ENCODE results near the gene SCTR. TPM values are rescaled to one million over a fixed set of nuclear protein-coding genes. Genes with fewer than 3 reads are reported as not detected.

Gene SCTR
- total RNA-seq, 2 experiments from 2014 or later: not detected

- H3K9me3 Mint-ChIP-seq: no peaks in the 10 kb centered on the region
- intact Hi-C loops (cut with micrococcal nuclease): no loop called here
- H3K27ac Mint-ChIP-seq: no peak overlapping the region
- POLR2A ChIA-PET: no interaction called here
- CTCF ChIA-PET: interaction anchor here (0.6 to 1.7 kb wide), 2 partner anchors 10 to 1502 kb away, joined by 3 to 13 read pairs; no protein-coding TSS in a partner anchor
- no peak for DNase-seq
- no peaks in the 10 kb centered on the region for H3K36me3 Mint-ChIP-seq (ENCODE audit: low read depth)
- ATAC-seq: no peak
- no peaks in the 10 kb centered on the region for H3K4me1 Mint-ChIP-seq (ENCODE audit: low read depth)
- H3K4me3 Mint-ChIP-seq: no peak overlapping the region
- peaks cover 3% of the 10 kb centered on the region for H3K27me3 Mint-ChIP-seq
- no peak for TF ChIP-seq CTCF (IDR thresholded peaks at IDR 0.05)
These were observed 57.9 kb downstream of the SCTR start for GRCh38 chr2:119466373-119466772.

- ATAC-seq (no peak), DNase-seq (no peak)
- TF ChIP-seq CTCF (IDR thresholded peaks at IDR 0.05): no peak
- peaks cover 3% of the 10 kb centered on the region for H3K27me3 Mint-ChIP-seq
- no peaks in the 10 kb centered on the region for H3K9me3 Mint-ChIP-seq
- H3K36me3 Mint-ChIP-seq (ENCODE audit: low read depth): no peaks in the 10 kb centered on the region
- H3K4me3 Mint-ChIP-seq: no peak overlapping the region
- intact Hi-C loops (cut with micrococcal nuclease): no loop called here
- POLR2A ChIA-PET: no interaction called here
- H3K4me1 Mint-ChIP-seq (ENCODE audit: low read depth): no peaks in the 10 kb centered on the region
- CTCF ChIA-PET: interaction anchor here (0.6 to 1.7 kb wide), 3 partner anchors 10 to 1502 kb away, joined by 3 to 13 read pairs (median 3); no protein-coding TSS in a partner anchor
- no peak overlapping the region for H3K27ac Mint-ChIP-seq
These were observed 58.6 kb downstream of the SCTR start for GRCh38 chr2:119465687-119466086.

- intact Hi-C loops (cut with micrococcal nuclease): no loop called here
- H3K36me3 Mint-ChIP-seq (ENCODE audit: low read depth): no peaks in the 10 kb centered on the region
- TF ChIP-seq CTCF (IDR thresholded peaks at IDR 0.05): no peak
- H3K9me3 Mint-ChIP-seq: no peaks in the 10 kb centered on the region
- ChIA-PET POLR2A (no interaction called here), CTCF (interaction anchor here (1.0 to 1.7 kb wide), 2 partner anchors 11 to 58 kb away, joined by 3 to 13 read pairs; no protein-coding TSS in a partner anchor)
- H3K4me3 Mint-ChIP-seq: no peak overlapping the region
- DNase-seq (no peak), ATAC-seq (no peak)
- H3K27me3 Mint-ChIP-seq: peaks cover 3% of the 10 kb centered on the region
- no peak overlapping the region for H3K27ac Mint-ChIP-seq
- no peaks in the 10 kb centered on the region for H3K4me1 Mint-ChIP-seq (ENCODE audit: low read depth)
These were observed 59.3 kb downstream of the SCTR start for GRCh38 chr2:119464981-119465380.

GRCh38 chr2:119463990-119464389, 60.3 kb downstream of the SCTR start:
- no peak overlapping the region for H3K4me3 Mint-ChIP-seq
- CTCF ChIA-PET: interaction anchor here (1.1 kb wide), 1 partner anchor 13 kb away, joined by 3 read pairs; no protein-coding TSS in a partner anchor
- H3K4me1 Mint-ChIP-seq (ENCODE audit: low read depth): no peaks in the 10 kb centered on the region
- DNase-seq (no peak), ATAC-seq (no peak)
- intact Hi-C loops (cut with micrococcal nuclease): no loop called here
- no peaks in the 10 kb centered on the region for H3K36me3 Mint-ChIP-seq (ENCODE audit: low read depth)
- POLR2A ChIA-PET: interaction anchor here (0.5 kb wide), 1 partner anchor 9 kb away, joined by 3 read pairs; no protein-coding TSS in a partner anchor
- H3K27ac Mint-ChIP-seq: no peak overlapping the region
- TF ChIP-seq CTCF (IDR thresholded peaks at IDR 0.05): no peak
- no peaks in the 10 kb centered on the region for H3K9me3 Mint-ChIP-seq
- peaks cover 3% of the 10 kb centered on the region for H3K27me3 Mint-ChIP-seq

GRCh38 chr2:119463136-119463535, 61.1 kb downstream of the SCTR start:
- Mint-ChIP-seq H3K4me1 (ENCODE audit: low read depth) (no peaks in the 10 kb centered on the region), H3K27ac (no peak overlapping the region), H3K4me3 (no peak overlapping the region), H3K36me3 (ENCODE audit: low read depth) (no peaks in the 10 kb centered on the region), H3K9me3 (no peaks in the 10 kb centered on the region), H3K27me3 (no peaks in the 10 kb centered on the region)
- no peak for TF ChIP-seq CTCF (IDR thresholded peaks at IDR 0.05)
- DNase-seq: no peak
- intact Hi-C loops (cut with micrococcal nuclease): no loop called here
- ATAC-seq: peak; percentile 58
- CTCF ChIA-PET: no interaction called here
- POLR2A ChIA-PET: no interaction called here

All from activated CD8-positive, alpha-beta T cell treated with anti-CD3 and anti-CD28 coated beads for 36 hours (primary cell).